CD4-positive, alpha-beta T cell (primary cell): ENCODE data around the gene ELK1. TPM values are rescaled to one million over a fixed set of nuclear protein-coding genes. Genes with fewer than 3 reads are reported as not detected.

Source experiments
- ATAC-seq: fragments of 200-7000 bp; cut with Tn5 transposase; one replicate; pipeline ENCODE4 v1.10.0; 2022; ENCODE audit warnings: mild to moderate bottlenecking; ENCODE audit not compliant: poor library complexity
- CTCF ChIA-PET: fragments of 350-600 bp; sonication (Branson Sonifier 250); formaldehyde crosslinking; loops from one replicate; lab custom pipeline; 2021; ENCODE audit warnings: antibody characterized with exemption, inconsistent platforms; lab: Charles Lee
- POLR2A ChIA-PET: fragments of 350-600 bp; sonication (Branson Sonifier 250); formaldehyde crosslinking; loops from one replicate; lab custom pipeline; 2021; ENCODE audit warnings: antibody characterized with exemption, inconsistent platforms; lab: Charles Lee
- DNase-seq, 14 experiments: peaks; one replicate each; pipeline ENCODE4 v3.0.0-alpha.2; 2013 to 2020; ENCODE audit warnings: mixed read lengths in 2 of 14
- H3K27ac ChIP-seq, 2 donors: one replicate each; pipeline versions ENCODE4 v1.5.1 to v1.7.0; 2013; ENCODE audit warnings: low read length in 2 of 2, low read depth in 1 of 2, mild to moderate bottlenecking in 1 of 2
- H3K27me3 ChIP-seq, 2 experiments: 1 replicate in 1 of 2; 2 replicates in 1 of 2; pipeline versions ENCODE4 v1.6.1 to v1.7.0; 2013; ENCODE audit warnings: low read length in 2 of 2, control low read depth in 1 of 2, mild to moderate bottlenecking in 1 of 2, moderate library complexity in 1 of 2; ENCODE audit not compliant: insufficient read depth in 2 of 2, control insufficient read depth in 1 of 2
- H3K36me3 ChIP-seq: one replicate; pipeline ENCODE4 v1.6.1; 2013; ENCODE audit warnings: low read length, control low read depth; ENCODE audit not compliant: insufficient read depth
- H3K4me1 ChIP-seq: one replicate; pipeline ENCODE4 v1.6.1; 2013; ENCODE audit warnings: low read length, control low read depth; ENCODE audit not compliant: insufficient read depth
- H3K4me3 ChIP-seq: one replicate; pipeline ENCODE4 v1.5.1; 2013; ENCODE audit warnings: mild to moderate bottlenecking, low read length, moderate library complexity
- H3K9me3 ChIP-seq, 2 experiments: 1 replicate in 1 of 2; 2 replicates in 1 of 2; pipeline versions ENCODE4 v1.6.1 to v1.7.0; 2013; ENCODE audit warnings: low read length in 2 of 2, mild to moderate bottlenecking in 2 of 2, control low read depth in 1 of 2, moderate library complexity in 1 of 2; ENCODE audit not compliant: control insufficient read depth in 1 of 2, insufficient read depth in 1 of 2
- H3K27ac Mint-ChIP-seq: one replicate; pipeline ENCODE4 v1.8.0; 2020; ENCODE audit warnings: mixed read lengths
- H3K27me3 Mint-ChIP-seq: one replicate; pipeline ENCODE4 v1.8.0; 2021; ENCODE audit warnings: mixed read lengths
- H3K36me3 Mint-ChIP-seq: one replicate; pipeline ENCODE4 v1.8.0; 2021; ENCODE audit warnings: low read depth, mixed read lengths
- H3K4me1 Mint-ChIP-seq: one replicate; pipeline ENCODE4 v1.8.0; 2021; ENCODE audit warnings: low read depth, mixed read lengths
- H3K4me3 Mint-ChIP-seq: one replicate; pipeline ENCODE4 v1.8.0; 2020; ENCODE audit warnings: mild to moderate bottlenecking, mixed read lengths
- H3K9me3 Mint-ChIP-seq: one replicate; pipeline ENCODE4 v1.8.0; 2020; ENCODE audit warnings: mixed read lengths
- CTCF ChIP-seq: fragments of 200-600 bp; IDR thresholded peaks from one replicate; pipeline ENCODE4 v1.8.0; 2022; ENCODE audit warnings: antibody characterized with exemption, mild to moderate bottlenecking
- intact Hi-C, 2 experiments: fragments of 100-400 bp; cut with DNase I in 1 of 2; cut with micrococcal nuclease in 1 of 2; formaldehyde crosslinking; loops; one replicate each; pipeline versions ENCODE4 v1.15.1 to v1.9.0; 2023 to 2025; cut with DNase I, micrococcal nuclease
- total RNA-seq, 174 experiments: library from RNA in 2 of 174; stranded (reverse) in 2 of 174; gene quantifications; one replicate each; pipeline ENCODE4 v1.2.3 and lab custom pipeline; 2021 to 2026

ELK1 gene
- total RNA-seq, 2 experiments from 2014 or later, result 38.9 to 40.5 TPM

- Mint-ChIP-seq H3K27me3 (no peaks in the 10 kb centered on the region), H3K36me3 (peaks cover 23% of the 10 kb centered on the region), H3K9me3 (no peaks in the 10 kb centered on the region), H3K27ac (peak within 1 kb of the TSS; percentile 79), H3K4me3 (peak within 1 kb of the TSS; percentile 88), H3K4me1 (peaks cover 23% of the 10 kb centered on the region)
- Histone ChIP-seq H3K4me3 (peak within 1 kb of the TSS; percentile 55), H3K9me3 (no peaks in the 10 kb centered on the region), H3K36me3 (peaks cover 6% of the 10 kb centered on the region), H3K27ac (peak within 1 kb of the TSS; percentile 2 to 48), H3K4me1 (peaks cover 29% of the 10 kb centered on the region), H3K27me3 (no peaks in the 10 kb centered on the region)
- peak in 6 of 14 experiments; percentile 7 to 50 (median 36) for DNase-seq
- peak; percentile 82 for ATAC-seq
- CTCF ChIA-PET, result interaction anchor here (1.0 to 1.2 kb wide), 2 partner anchors 15 to 48 kb away, joined by 3 read pairs; partner anchors contain the start of gene TIMP1
- intact Hi-C loops, result no loop called here
- POLR2A ChIA-PET, result interaction anchor here (1.0 to 1.9 kb wide), 8 partner anchors 11 to 485 kb away, joined by 3 to 8 read pairs (median 4); partner anchors contain the start of genes ARAF, ELK1, RBM10 and USP11
- no peak for TF ChIP-seq CTCF
Measured at GRCh38 chrX:47629419-47630200, 20.8 kb downstream of the ELK1 start, which contains the start of gene CFP. Gene CFP (minus strand): TSS chrX:47629930. CDS start chrX:47629844, 86 bp downstream.

- Histone ChIP-seq H3K4me1 (peaks cover 30% of the 10 kb centered on the region), H3K27ac (no peak overlapping the region), H3K4me3 (peak overlapping the region; percentile 55), H3K9me3 (no peaks in the 10 kb centered on the region), H3K27me3 (no peaks in the 10 kb centered on the region), H3K36me3 (peaks cover under 1% of the 10 kb centered on the region)
- Mint-ChIP-seq H3K4me3 (peak overlapping the region; percentile 88), H3K9me3 (no peaks in the 10 kb centered on the region), H3K36me3 (peaks cover 26% of the 10 kb centered on the region), H3K27me3 (no peaks in the 10 kb centered on the region), H3K27ac (peak overlapping the region; percentile 79), H3K4me1 (peaks cover 26% of the 10 kb centered on the region)
- DNase-seq, result peak in 5 of 14 experiments; percentile 8 to 53 (median 32)
- POLR2A ChIA-PET, result interaction anchor here (1.2 to 1.9 kb wide), 3 partner anchors 20 to 73 kb away, joined by 4 read pairs; partner anchors contain the start of gene ARAF
- TF ChIP-seq CTCF, result no peak
- intact Hi-C loops, result no loop called here
- peak; percentile 45 for ATAC-seq
- CTCF ChIA-PET, result interaction anchor here (1.0 to 1.2 kb wide), 2 partner anchors 15 to 47 kb away, joined by 3 read pairs; partner anchors contain the start of gene TIMP1
Measured at GRCh38 chrX:47628982-47629381, 21.4 kb downstream of the ELK1 start.

GRCh38 chrX:47625365-47625764, 25.0 kb downstream of the ELK1 start:
- POLR2A ChIA-PET, result no interaction called here
- Histone ChIP-seq H3K4me1 (peaks cover 33% of the 10 kb centered on the region), H3K36me3 (no peaks in the 10 kb centered on the region), H3K9me3 (no peaks in the 10 kb centered on the region), H3K4me3 (no peak overlapping the region), H3K27ac (no peak overlapping the region), H3K27me3 (no peaks in the 10 kb centered on the region)
- Mint-ChIP-seq H3K36me3 (peaks cover 31% of the 10 kb centered on the region), H3K4me1 (peaks cover 31% of the 10 kb centered on the region), H3K9me3 (no peaks in the 10 kb centered on the region), H3K27ac (no peak overlapping the region), H3K4me3 (peak overlapping the region; percentile 51), H3K27me3 (no peaks in the 10 kb centered on the region)
- no peak for TF ChIP-seq CTCF
- CTCF ChIA-PET, result no interaction called here
- DNase-seq, result no peak
- no peak for ATAC-seq
- intact Hi-C loops, result no loop called here
